GM20431 (cell line): Measurements from ENCODE around the gene NSMCE1.

Experiments used
- in situ Hi-C: fragments of 300-500 bp; cut with MseI, MboI; formaldehyde crosslinking; loops from one replicate; pipeline ENCODE4 v1.15.0; 2020; ENCODE audit warnings: low sequenced_read_pairs; ENCODE audit not compliant: unreplicated experiment

The NSMCE1 gene, protein sequence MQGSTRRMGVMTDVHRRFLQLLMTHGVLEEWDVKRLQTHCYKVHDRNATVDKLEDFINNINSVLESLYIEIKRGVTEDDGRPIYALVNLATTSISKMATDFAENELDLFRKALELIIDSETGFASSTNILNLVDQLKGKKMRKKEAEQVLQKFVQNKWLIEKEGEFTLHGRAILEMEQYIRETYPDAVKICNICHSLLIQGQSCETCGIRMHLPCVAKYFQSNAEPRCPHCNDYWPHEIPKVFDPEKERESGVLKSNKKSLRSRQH

DNA sequence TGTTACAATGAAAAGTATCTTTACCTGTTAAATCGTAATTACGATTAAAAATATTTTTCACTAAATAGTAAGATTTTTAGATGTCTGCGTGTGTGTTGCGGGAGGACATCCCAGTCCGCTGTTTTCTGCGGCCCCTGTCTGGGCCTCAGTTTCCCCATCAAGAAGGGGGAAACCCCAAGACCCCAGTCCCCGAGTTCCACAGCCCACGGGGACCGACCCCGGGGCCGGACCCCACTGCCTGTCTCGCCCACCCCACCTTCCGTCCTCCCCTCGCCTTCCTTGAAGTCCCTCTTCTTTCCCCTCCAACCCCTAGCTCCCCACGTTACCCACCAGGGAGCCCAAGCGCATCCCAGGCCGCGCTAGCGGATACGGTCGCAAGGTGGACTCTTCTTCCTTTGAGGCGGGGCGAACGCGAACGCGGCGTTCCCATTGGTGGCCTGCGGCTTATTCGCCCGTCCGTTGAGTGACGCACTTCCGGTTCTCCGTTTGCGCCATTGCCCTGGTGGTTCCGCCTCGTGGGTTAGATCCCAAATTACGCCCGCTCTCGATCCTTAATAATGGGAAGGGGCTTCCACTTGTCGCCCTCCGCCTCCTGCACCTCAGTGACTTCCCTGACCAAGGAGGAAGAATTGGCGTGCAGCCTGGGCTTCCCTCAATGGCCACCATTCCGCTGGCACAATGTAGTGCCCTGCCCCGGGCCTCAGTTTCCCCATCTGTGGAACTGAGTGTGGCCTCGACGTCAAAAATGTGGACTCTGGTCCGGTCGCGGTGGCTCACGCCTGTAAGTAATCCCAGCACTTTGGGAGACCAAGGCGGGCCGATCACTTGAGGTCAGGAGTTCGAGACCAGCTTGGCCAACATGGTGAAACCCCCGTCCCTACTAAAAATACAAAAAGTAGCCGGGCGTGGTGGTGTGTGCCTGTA, at the start of gene NSMCE1:
TSS of gene NSMCE1 (minus strand) at position 397 of the 924 bp plus-strand sequence. CDS start 11,202 bp downstream, outside the sequence.
- in situ Hi-C loops: no loop called here

DNA sequence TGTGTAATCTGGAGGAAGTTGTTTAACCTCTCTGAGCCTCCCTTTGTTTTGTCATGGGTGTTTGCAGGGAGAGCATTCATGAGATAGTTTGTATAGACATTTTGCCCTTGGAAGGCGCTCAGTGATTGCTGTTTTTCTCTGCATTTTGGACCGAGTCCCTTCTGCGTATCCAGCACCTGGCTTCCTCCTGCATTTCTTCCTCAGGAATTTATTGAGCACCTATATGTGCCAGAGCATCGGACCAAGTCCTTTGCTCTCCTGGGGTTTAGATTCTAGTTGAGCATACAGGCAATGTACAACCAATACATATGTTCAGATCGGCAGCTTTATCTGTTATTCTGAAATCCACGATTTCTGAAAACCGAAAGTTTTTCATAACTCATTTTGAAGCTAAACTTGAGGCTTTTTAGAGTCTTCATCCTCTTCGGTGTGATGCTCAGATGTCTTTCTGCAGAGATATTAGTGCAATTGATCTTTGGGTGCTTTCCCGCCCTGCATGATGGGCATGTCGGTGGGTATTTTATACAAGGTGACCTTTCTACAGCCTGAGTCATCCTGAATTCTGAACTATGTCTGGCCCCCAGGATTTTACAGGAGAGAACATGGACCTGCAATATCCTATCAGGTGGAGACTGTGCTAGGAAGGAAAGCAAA, 49.3 kb upstream of the NSMCE1 start:
- in situ Hi-C loops: no loop called here

DNA sequence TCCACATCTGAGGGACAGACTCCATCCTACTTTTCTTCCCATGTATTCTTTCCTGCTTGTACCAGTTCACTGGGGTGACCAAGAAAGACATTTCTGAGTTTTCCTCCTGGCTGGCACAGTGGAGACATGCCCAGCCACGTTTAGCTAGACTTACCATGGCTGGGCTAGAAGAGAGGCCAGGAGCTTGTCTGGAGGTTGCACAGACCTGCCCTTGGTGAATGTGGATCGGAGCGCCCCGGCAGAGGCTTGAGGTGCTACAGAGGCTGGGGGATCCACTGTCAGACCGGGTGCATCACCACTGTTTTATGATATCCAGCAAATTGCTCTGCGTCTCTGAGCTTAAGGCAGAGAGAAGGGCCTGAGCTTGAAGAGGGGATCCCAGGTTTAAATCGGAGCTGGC, 48.7 kb upstream of the NSMCE1 start:
- in situ Hi-C loops: no loop called here

DNA sequence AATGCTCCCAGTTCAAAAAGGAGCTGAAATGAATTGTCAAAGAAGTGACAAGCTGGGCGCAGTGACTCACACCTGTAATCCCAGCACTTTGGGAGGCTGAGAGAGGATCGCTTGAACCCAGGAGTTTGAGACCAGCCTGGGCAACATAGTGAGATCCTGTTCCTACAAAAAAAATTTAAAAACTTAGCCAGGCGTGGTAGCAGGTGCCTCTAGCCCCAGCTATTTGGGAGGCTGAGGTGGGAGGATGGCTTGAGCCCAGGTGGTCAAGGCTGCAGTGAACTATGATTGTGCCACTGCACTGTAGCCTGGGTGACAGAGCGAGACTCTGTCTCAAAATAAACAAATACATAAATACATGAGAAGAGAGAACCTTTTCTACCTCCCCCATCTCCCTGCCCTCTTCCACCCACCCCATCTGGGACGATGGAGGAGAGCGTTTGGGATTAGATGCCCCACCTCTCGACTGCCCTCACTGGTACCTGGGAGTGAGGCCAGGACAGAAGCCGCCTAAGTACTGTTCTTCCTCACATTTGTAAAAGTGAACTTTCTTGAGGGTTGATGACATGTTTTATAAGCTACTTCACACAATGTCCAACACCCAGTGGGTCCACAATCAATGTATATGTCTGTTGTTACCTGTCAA, 47.6 kb upstream of the NSMCE1 start:
- in situ Hi-C loops: no loop called here

DNA sequence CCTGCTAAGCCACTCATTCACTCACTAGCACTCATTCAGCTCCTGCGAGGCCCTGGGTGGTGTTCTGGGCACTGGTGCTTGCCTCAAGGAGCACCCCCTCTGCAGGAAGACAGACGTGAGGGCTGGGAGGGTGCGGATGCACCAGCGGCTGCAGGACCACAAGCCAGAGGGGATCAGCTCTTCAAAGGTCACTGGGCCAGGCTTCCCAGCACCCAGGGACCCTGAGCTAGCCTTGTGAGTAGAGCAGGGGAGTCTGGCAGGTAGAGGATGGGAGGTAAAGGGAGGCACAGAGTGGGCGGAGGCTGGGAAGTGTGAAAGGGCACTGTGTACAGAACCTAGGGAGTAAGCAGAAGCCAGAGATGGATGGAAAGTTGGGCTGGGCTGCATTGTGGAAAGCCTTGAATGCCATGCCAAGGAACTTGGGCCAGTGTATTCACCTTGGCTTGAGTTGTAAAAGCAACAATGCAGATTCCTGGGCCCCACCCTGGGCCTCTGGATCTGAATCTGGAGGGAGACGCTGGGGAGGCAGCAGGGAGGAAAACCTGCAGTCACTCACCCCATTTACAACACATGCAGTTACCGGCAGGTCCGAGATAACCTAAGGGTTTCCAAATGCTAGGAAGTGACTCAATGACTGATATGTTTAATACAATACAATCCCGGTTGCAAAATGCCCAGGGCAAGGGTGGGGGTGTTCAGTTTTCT, 46.9 kb upstream of the NSMCE1 start:
- in situ Hi-C loops: no loop called here

DNA sequence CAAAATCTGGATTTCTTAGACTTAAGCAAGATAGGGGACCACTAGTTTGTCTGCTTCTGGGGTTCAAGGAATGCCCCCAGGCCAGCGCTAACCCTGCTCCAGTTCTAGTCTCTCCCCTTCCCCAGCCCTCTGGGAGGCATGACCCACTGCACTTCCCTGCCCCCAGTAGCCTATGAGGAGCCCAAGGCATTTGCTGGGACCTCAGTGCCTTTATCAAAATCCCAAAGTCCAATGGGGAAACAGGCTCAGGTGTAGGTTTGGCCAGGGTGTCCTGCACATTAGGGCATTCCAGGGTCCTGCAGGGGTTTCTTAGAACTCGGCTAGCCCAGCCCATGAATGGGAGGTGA, 46.4 kb upstream of the NSMCE1 start:
- in situ Hi-C loops: no loop called here

DNA sequence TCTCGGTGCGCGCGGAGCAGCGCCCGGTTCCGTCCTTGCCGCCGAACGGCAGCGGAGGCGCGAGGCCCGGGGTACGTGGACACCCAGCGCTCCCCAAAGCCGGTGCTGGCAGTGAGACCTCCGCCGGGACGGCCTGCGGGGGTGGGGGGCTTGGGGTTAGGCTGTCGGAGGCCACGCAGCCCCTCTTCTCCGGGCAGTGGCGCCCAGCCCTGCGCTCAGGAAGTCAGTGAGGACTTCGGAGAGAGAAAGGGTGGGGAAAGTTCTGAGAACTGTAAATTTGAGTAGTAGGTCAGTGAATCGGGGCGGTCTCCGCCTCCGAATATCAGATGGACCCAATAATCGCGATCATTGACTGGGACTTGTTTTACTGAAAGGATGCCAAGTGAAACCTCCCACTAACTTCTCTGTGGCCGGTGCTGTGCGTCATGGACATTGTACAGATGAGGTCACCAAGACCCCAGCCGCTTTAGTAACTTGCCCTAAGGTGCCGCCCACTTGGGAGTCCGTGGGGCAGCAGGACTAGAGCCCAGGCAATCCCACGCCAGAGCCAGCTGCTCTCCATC, 45.7 kb upstream of the NSMCE1 start:
- in situ Hi-C loops: no loop called here

DNA sequence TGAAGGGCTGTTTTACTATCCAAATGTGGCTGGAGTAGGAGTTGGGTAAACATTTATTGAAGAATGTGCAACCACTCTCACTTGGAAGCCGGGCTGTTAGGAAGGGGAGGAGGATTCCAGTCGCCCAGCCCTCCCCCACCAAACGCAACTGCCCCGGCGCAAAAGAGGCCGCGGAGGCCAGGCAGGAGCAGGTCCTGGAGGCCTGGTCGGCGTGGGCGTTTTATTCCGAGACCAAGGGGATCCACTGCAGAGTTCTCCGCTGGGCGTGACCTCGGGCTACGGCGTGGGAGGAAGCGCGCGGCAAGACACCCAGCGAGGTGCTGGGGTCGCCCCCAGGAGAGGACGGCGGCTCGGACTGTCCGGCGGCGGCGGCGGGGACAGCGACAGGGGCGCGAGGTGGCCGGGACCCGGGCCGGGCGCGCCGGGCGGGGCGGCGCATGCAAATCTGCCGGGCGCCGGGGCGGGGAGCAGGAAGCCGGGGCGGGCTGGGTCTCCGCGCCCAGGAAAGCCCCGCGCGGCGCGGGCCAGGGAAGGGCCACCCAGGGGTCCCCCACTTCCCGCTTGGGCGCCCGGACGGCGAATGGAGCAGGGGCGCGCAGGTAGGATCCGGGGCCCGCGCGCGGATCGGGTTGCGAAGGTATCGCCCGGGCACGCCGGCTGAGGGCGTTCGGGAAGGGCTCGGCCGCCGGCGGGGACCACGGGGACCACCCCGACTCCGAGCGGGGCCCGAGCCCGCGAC, 45.0 kb upstream of the NSMCE1 start, which contains the start of gene IL4R:
TSS of gene IL4R (plus strand) at position 553 of the 739 bp plus-strand sequence. CDS start 26,230 bp downstream, outside the sequence.
- in situ Hi-C loops: no loop called here

DNA sequence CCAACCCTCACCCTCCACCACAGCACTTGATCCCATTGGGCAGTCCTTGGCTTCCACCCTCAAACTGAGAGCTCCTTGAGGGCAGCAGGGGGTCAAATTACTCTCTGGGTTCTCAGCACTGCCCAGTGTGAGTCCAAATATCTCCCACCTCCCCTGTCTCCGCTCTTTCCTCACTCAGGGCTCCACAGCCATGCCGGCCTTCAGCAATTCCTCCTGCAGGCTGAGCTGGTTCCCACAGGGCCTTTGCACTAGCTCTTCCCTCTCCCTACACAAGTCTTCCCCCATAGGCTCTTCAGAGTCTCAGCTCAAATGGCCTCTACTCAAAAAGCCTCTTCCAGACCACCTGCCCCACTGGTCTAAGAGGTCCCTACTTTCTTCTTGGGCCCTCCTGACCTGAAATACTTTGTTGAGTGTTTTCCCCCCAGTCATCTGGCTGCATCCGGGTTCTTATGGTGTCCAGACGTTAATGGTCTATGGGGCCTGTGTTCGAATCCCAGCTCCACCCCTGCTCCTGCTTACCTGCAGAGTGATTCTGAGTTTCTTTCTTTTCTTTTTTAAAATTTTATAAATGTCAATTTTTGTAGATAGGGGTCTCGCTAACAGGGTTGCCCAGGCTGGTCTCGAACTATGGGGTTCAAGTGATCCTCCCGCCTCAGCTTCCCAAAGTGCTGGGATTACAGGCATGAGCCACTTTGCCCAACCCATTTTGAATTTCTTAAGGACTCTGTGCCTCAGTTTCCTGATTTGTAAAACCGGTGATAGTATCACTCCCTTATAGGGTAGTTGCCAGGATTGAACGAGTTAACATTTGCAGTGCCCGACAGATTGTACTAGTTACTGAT, 44.2 kb upstream of the NSMCE1 start:
- in situ Hi-C loops: no loop called here

DNA sequence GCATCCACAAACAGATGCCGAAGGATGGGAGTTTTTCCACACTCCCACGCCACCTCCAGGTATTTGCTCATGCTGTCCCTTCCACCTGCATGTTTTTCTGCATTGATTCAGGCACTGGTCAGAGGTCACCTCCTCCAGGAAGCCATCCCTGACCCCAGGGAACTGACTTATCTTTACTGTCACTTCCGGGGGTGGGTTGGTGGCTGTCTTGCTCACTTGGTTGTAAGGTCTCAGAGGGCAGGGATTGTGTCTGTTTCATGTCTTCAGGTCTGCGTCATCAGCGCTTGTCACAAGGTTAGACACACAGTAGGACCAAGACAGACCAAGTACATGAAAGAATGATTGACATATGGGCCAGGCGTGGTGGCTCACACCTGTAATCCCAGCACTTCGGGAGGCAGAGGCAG, 43.3 kb upstream of the NSMCE1 start:
- in situ Hi-C loops: no loop called here

DNA sequence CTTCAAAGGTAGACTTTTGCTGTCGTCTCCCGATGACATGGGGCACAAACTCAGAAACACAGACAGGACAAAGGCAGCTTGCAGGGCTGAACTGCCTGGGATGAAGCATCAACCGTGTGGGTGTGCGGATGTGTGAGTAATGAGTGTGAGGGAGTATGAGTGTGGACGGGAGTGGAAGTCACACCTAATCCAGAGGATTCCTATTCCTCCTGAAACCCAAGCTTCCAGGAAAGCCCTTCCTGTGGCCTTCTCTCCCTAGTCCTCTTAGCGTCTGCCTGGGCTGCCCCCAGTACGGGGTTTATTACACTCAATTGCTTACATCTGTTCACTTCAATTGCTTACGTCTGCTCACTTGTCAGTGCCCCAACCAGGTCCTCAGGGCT, 42.9 kb upstream of the NSMCE1 start:
- in situ Hi-C loops: no loop called here

DNA sequence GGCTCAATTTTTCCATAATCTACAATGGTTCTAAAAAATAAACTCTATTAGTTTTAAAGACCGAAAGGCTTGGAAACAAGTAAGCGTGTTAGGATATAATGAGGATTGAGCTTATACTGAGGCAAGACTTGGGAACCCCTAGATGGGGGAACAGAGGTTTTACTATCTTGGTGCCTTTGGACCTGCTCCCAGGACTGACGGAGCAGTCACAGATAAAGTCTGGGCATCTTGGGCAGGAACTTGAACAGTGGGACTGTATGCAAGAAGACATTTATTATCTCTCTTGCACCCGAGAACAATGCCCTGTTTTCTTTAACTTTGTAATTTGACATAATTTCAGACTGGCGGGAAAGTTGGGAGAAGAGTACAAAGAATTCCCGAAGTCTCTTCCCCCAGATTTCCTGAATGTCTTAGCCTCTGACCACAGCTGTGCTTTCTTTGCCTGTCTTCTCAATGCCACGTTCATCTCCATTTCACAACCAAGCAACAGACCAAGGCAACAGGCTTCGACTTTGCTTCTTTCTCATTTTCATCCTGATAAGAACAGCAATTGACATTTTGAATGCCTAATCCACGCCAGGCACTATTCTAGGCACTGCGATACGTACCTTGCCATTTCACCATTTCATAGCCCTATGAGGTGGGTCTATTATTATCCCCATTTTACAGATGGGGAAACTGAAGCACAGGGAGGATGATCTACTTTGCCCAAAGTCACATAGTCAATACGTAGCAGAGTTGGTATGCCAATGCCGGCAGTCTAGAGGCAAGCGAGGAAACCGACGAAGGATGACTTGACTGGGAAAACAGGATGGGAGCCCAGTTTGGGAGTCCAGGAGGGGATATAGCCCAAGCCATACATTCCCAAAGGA, 42.2 kb upstream of the NSMCE1 start:
- in situ Hi-C loops: no loop called here

DNA sequence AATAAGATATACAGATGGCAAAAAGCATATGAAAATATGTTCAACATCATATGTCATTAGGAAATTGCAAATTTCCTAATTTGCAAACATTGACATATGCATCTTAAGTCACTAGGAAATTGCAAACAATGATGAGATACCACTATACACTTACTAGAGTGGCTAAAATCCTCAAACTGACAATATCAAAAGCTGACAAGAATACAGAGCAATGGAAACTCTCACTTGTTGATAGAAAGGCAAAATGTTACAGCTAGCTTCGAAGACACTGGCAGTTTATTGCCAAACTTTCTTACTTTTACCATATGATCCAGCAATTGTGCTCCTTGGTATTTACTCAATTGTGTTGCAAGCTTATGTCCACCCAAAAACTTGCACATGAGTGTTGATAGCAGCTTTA, 40.2 kb upstream of the NSMCE1 start:
- in situ Hi-C loops: no loop called here

DNA sequence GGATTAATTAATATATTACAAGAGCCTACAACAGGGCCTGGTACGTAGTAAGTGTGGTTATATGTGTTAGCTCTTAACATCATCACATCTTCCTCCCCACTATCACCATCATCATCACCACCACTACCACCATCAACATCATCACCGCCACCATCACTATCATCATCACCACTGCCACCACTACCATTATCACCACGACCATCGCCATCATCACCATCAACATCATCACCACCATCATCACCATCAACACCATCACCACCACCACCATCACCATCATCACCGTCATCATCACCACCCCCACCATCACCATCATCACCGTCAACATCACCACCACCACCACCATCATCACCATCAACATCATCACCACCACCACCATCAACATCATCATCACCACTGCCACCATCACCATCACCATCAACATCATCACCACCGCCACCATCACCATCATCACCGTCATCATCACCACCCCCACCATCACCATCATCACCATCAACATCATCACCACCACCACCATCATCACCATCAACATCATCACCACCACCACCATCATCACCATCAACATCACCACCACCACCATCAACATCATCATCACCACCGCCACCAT, 37.4 kb upstream of the NSMCE1 start:
- in situ Hi-C loops: no loop called here

DNA sequence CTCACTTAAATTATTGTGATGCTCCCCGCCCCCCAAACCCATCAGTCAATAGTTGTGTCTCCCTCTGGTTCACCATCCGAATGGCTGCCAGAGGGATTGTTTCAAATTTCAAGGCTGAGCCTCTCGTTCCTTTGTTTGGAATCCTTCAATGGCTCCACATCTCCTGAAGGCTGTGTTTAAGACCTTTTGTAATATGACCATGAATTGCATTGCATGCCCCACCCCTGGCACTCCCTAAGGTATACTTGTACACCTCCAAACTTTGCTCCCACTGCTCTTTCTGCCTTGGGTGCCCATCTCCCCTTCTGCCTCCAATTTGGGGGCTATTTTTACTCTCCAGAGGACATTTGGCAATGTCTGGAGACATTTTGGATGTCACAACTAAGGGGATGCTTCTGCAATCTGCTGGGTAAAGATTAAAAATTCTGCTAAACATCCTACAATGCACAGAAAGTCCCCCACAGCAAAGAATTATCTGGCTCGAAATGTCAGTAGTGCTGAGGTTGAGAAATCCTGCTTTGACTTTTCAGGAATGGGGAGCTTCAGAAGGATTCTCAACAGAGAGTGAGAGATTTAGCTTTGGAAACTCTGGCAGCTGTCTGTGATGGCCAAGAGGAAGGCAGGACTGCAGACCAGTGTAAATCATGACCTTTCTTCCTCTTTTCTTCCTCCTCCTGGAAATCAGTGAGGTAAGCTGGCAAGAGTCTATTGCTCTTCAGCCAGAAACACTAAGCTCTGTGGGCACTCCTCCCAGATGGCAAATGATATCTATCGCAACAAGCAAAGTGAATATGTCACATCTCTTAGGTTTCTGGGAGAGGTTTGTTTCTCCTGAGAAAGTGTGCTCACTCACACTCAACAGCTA, 36.5 kb upstream of the NSMCE1 start:
- in situ Hi-C loops: no loop called here

DNA sequence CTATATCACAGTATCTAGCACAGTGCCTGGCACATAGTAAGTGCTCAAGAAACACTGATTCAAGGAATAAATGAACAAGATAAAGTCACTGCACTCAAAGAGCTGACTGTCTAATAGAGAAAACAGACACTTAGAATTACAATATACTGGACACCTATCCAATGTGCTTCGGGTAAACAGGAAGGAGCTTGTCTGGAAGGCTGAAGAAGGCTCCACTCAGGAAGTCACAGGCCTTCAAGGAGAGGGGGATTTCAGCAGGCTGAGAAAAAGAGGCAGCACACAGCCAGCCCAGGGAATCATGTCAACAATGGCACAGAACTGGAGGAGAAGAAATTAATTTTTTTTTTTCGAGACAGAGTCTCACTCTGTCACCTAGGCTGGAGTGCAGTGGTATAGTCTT, 35.5 kb upstream of the NSMCE1 start:
- in situ Hi-C loops: no loop called here
